ENCODE data around the gene PABPN1L.

PABPN1L gene

GRCh38 chr16:88883117-88883895 lies 16.8 kb upstream of the PABPN1L start:
- DNase-seq (ENCODE audit: low spot score) = no peak

GRCh38 chr16:88882358-88883030 lies 16.0 kb upstream of the PABPN1L start:
- no peak for DNase-seq (ENCODE audit: low spot score)

GRCh38 chr16:88881675-88882357 lies 15.4 kb upstream of the PABPN1L start:
- DNase-seq (ENCODE audit: low spot score) = no peak

- no peak for DNase-seq (ENCODE audit: low spot score)
Measured at GRCh38 chr16:88881007-88881615, 14.7 kb upstream of the PABPN1L start.

- DNase-seq (ENCODE audit: low spot score) = no peak
Measured at GRCh38 chr16:88880226-88881006, 14.0 kb upstream of the PABPN1L start.

- DNase-seq (ENCODE audit: low spot score) = no peak
Measured at GRCh38 chr16:88879788-88880055, 13.3 kb upstream of the PABPN1L start.

GRCh38 chr16:88878967-88879787 lies 12.7 kb upstream of the PABPN1L start:
- DNase-seq (ENCODE audit: low spot score) = no peak

- no peak for DNase-seq (ENCODE audit: low spot score)
Measured at GRCh38 chr16:88878356-88878755, 11.9 kb upstream of the PABPN1L start.

- DNase-seq (ENCODE audit: low spot score) = no peak
Measured at GRCh38 chr16:88877564-88878289, 11.3 kb upstream of the PABPN1L start.

- DNase-seq (ENCODE audit: low spot score) = no peak
Measured at GRCh38 chr16:88876942-88877526, 10.6 kb upstream of the PABPN1L start.

- no peak for DNase-seq (ENCODE audit: low spot score)
Measured at GRCh38 chr16:88875703-88876234, 9.3 kb upstream of the PABPN1L start.

GRCh38 chr16:88874938-88875599 lies 8.6 kb upstream of the PABPN1L start:
- no peak for DNase-seq (ENCODE audit: low spot score)

- no peak for DNase-seq (ENCODE audit: low spot score)
Measured at GRCh38 chr16:88872650-88873331, 6.3 kb upstream of the PABPN1L start.

GRCh38 chr16:88871730-88872416 lies 5.4 kb upstream of the PABPN1L start:
- DNase-seq (ENCODE audit: low spot score) = no peak

- no peak for DNase-seq (ENCODE audit: low spot score)
Measured at GRCh38 chr16:88871349-88871702, 4.9 kb upstream of the PABPN1L start.

GRCh38 chr16:88870608-88871348 lies 4.3 kb upstream of the PABPN1L start:
- no peak for DNase-seq (ENCODE audit: low spot score)

- DNase-seq (ENCODE audit: low spot score) = no peak
Measured at GRCh38 chr16:88869673-88869980, 3.2 kb upstream of the PABPN1L start.

Data from HuH-7 (cell line).